HepG2 (cell line): ENCODE data around the gene CAMKMT. TPM values are rescaled to one million over a fixed set of nuclear protein-coding genes. Genes with fewer than 3 reads are reported as not detected.

ENCODE experiments used
- ATAC-seq: fragments of 200-7000 bp; cut with Tn5 transposase; 3 replicates; pipeline ENCODE4 v1.9.1; 2020; ENCODE audit warnings: mild to moderate bottlenecking, moderate library complexity
- BruUV-seq: library from RNA; stranded (reverse); fragments of 400-500 nt; replicated peaks from 2 replicates; lab custom pipeline; 2021; lab: Mats Ljungman, UMichigan
- CTCF ChIA-PET: fragments of 300-600 bp; formaldehyde crosslinking; extraction: SDS; loops from one replicate; lab custom pipeline; 2021; ENCODE audit warnings: low total read pairs, inconsistent platforms, low intra/inter-chr PET ratio; lab: Yijun Ruan, JAX
- POLR2A ChIA-PET: fragments of 350-600 bp; sonication (Branson Sonifier 250); formaldehyde crosslinking; loops from one replicate; lab custom pipeline; 2020; ENCODE audit warnings: antibody characterized with exemption, inconsistent platforms; lab: Yijun Ruan, JAX
- DNase-seq: peaks from one replicate; pipeline ENCODE4 v3.0.0-alpha.2; 2015; ENCODE audit warnings: low spot score
- FAIRE-seq: peaks from 3 replicates; lab custom pipeline; 2011; peaks lifted over from hg19 to GRCh38; lab: Jason Lieb, UNC
- H2AFZ ChIP-seq: one replicate; pipeline ENCODE4 v1.6.1; 2011; ENCODE audit warnings: low read length, inconsistent platforms
- H3K27ac ChIP-seq: fragments of 300-600 bp; 3 replicates; pipeline ENCODE4 v1.8.0; 2011; ENCODE audit warnings: mixed run types, mild to moderate bottlenecking, mixed read lengths, low read length, inconsistent platforms; ENCODE audit not compliant: insufficient read depth; ENCODE audit errors: extremely low read length
- H3K27me3 ChIP-seq, 2 experiments: fragments of 200-600 bp in 1 of 2; 2 replicates in 1 of 2; 3 replicates in 1 of 2; pipeline versions ENCODE4 v1.6.0 to v1.8.0; 2011; ENCODE audit warnings: low read length in 2 of 2, mild to moderate bottlenecking in 2 of 2, moderate library complexity in 2 of 2, inconsistent platforms in 1 of 2; ENCODE audit not compliant: insufficient read depth in 2 of 2, control insufficient read depth in 1 of 2
- H3K36me3 ChIP-seq, 2 experiments: fragments of 200-600 bp in 1 of 2; replicated peaks in 1 of 2; 2 replicates in 1 of 2; 3 replicates in 1 of 2; pipeline versions ENCODE4 v1.5.1 to v1.8.0; 2011; ENCODE audit warnings: low read length in 2 of 2, inconsistent platforms in 1 of 2; ENCODE audit not compliant: insufficient read depth in 2 of 2, control insufficient read depth in 1 of 2
- H3K4me1 ChIP-seq: 2 replicates; pipeline ENCODE4 v1.5.1; 2012; ENCODE audit warnings: low read length, inconsistent platforms; ENCODE audit not compliant: insufficient read depth
- H3K4me2 ChIP-seq: 2 replicates; pipeline ENCODE4 v1.6.0; 2011; ENCODE audit warnings: low read depth, low read length, inconsistent platforms
- H3K4me3 ChIP-seq, 3 experiments: fragments of 200-600 bp in 1 of 3; sonication (generic), shearing (Covaris generic) in 1 of 3; replicated peaks in 1 of 3; 2 replicates each; pipeline ENCODE4 v1.5.1; 2011 to 2016; ENCODE audit warnings: low read length in 3 of 3, inconsistent platforms in 2 of 3, low read depth in 2 of 3, mild to moderate bottlenecking in 2 of 3, control low read depth in 1 of 3, mixed read lengths in 1 of 3; ENCODE audit not compliant: insufficient read depth in 1 of 3
- H3K79me2 ChIP-seq: one replicate; pipeline ENCODE4 v1.6.1; 2011; ENCODE audit warnings: low read length, inconsistent platforms; ENCODE audit not compliant: insufficient read depth
- H3K9ac ChIP-seq: 2 replicates; pipeline ENCODE4 v1.6.0; 2011; ENCODE audit warnings: mild to moderate bottlenecking, low read depth, low read length, inconsistent platforms; ENCODE audit not compliant: insufficient read depth
- H3K9me3 ChIP-seq: 2 replicates; pipeline ENCODE4 v1.5.1; 2012; ENCODE audit warnings: mild to moderate bottlenecking, low read length
- H4K20me1 ChIP-seq: 2 replicates; pipeline ENCODE4 v1.6.0; 2011; ENCODE audit warnings: inconsistent platforms, mild to moderate bottlenecking, low read length, moderate library complexity; ENCODE audit not compliant: insufficient read depth
- EZH2 ChIP-seq: conservative IDR thresholded peaks from 2 replicates; pipeline ENCODE4 v1.6.1; 2012; ENCODE audit warnings: mild to moderate bottlenecking, low read depth, low read length, moderate library complexity
- HDAC1 ChIP-seq: sonication (generic); formaldehyde crosslinking; IDR thresholded peaks from 2 replicates; pipeline ENCODE4 v1.5.1; 2020; ENCODE audit warnings: mild to moderate bottlenecking, missing genetic modification reagents
- ZNF44 ChIP-seq: sonication (generic); formaldehyde crosslinking; IDR thresholded peaks from 2 replicates; pipeline ENCODE4 v1.5.1; 2020; ENCODE audit warnings: mild to moderate bottlenecking, missing genetic modification reagents
- ZNF550 ChIP-seq: sonication (generic); formaldehyde crosslinking; IDR thresholded peaks from 2 replicates; pipeline ENCODE4 v1.4.0; 2020; ENCODE audit warnings: mild to moderate bottlenecking, missing genetic modification reagents, borderline replicate concordance
- WGBS: methylation state at CpG from one replicate; pipeline ENCODE4 v1.1.6; 2017; ENCODE audit warnings: low lambda C conversion rate; 5-methylcytosine and 5-hydroxymethylcytosine counted together
- in situ Hi-C: cut with HindIII; loops from 2 replicates; pipeline ENCODE4 v1.10.0; 2017; ENCODE audit warnings: low pct_unique_long_range_greater_than_20kb; ENCODE audit not compliant: extremely low pct_ligation_motif_present
- intact Hi-C: fragments of 100-400 bp; cut with micrococcal nuclease; formaldehyde crosslinking; loops from one replicate; pipeline ENCODE4 v1.10.0; 2022; ENCODE audit not compliant: unreplicated experiment
- polyA plus RNA-seq, 8 experiments: library from polyadenylated mRNA; depleted of rRNA in 3 of 8; stranded (reverse) in 7 of 8; unstranded in 1 of 8; fragments of >200 nt; fragmentation: Illumina TruSeq in 4 of 8; extraction: Trizol in 4 of 8; gene quantifications; 2 replicates each; pipeline versions ENCODE4 v1.2.1 to v1.2.3, GENCODE V29; 2011 to 2016; ENCODE audit warnings: low read depth in 4 of 8, missing spikeins in 1 of 8, mixed read lengths in 1 of 8; ENCODE audit not compliant: insufficient read depth in 1 of 8
- total RNA-seq, 5 experiments: library from RNA; depleted of rRNA; stranded (reverse); fragments of >200 nt; fragmentation: Illumina TruSeq; extraction: Trizol; gene quantifications; 2 replicates each; pipeline ENCODE4 v1.2.3, GENCODE V29; 2016; ENCODE audit warnings: low read depth in 1 of 5
- TF ChIP-seq, protein P1 (sequence below), 2 experiments: sonication (generic) in 1 of 2; formaldehyde crosslinking in 1 of 2; IDR thresholded peaks; 2 replicates each; pipeline versions ENCODE4 v1.4.0 to v1.6.1; 2018 to 2020; ENCODE audit warnings: missing genetic modification reagents in 2 of 2, borderline replicate concordance in 1 of 2, low read depth in 1 of 2, mild to moderate bottlenecking in 1 of 2, missing biosample characterization in 1 of 2
- TF ChIP-seq, protein P2 (sequence below): sonication (generic); formaldehyde crosslinking; conservative IDR thresholded peaks from 2 replicates; pipeline ENCODE4 v1.4.0; 2020; ENCODE audit warnings: missing genetic modification reagents
- TF ChIP-seq, protein P3 (sequence below): IDR thresholded peaks from 2 replicates; pipeline ENCODE4 v1.6.1; 2012; ENCODE audit warnings: low read length, improper control_type of control experiment

Gene CAMKMT
- total and polyA plus RNA-seq, 2 of the 13 experiments (the other 11 are each of a cell fraction or from before 2014, with no cell fraction given) = 6.9 to 20.8 TPM

DNA sequence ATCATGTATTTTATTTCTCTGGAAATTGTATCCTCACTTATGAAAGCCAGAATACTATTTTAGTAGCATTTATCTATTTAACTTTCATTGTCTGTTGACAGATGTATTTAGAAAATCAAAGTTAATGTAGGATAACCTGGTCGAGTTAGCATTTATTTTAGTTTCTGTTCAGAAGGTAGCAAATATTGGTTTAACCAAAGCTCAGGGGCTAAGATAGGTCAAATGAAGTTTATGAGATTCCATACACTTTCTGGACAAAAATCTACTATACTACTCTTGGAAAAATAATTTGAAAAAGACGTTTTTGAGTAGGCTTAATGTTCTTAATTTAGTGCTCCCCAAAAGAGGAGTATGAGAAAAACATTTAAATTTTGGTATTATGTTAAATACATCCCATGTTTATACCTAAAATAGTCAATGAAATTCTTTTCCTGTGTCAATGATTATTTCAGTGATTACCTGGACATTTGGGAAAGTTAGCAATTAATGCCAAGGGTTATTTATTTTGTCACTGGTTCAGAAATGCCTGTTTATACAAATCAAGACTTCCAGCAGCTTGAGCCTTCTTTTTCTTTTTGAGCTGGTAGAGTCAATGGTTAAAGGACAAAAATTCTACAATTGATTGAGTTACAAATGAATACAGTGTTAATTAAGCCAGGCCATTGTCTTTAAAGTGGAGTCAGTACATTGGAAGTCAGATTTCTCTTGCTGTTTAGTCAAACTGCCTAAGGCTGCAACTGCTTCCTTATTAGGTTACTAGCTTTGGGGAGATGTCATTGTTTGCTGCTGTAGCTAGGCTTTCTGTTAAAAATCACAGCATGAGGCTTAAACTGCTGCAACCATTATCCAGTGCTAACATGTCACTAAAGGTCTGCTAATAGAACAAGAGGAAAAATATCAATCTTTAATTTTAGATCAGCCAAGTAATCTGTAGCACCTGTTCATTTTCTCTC, 182.3 kb downstream of the CAMKMT start:
- no TSS peak for BruUV-seq

More for the DNA sequence above, 182.3 kb downstream of the CAMKMT start:
- ATAC-seq = no peak
- H3K4me3 ChIP-seq = no peak overlapping the region
- H3K27me3 ChIP-seq = no peaks in the 10 kb centered on the region
- in situ Hi-C loops = no loop called here
- no peaks in the 10 kb centered on the region for H3K79me2 ChIP-seq
- TF ChIP-seq EZH2 = no peak
- TF ChIP-seq, protein P1, sequence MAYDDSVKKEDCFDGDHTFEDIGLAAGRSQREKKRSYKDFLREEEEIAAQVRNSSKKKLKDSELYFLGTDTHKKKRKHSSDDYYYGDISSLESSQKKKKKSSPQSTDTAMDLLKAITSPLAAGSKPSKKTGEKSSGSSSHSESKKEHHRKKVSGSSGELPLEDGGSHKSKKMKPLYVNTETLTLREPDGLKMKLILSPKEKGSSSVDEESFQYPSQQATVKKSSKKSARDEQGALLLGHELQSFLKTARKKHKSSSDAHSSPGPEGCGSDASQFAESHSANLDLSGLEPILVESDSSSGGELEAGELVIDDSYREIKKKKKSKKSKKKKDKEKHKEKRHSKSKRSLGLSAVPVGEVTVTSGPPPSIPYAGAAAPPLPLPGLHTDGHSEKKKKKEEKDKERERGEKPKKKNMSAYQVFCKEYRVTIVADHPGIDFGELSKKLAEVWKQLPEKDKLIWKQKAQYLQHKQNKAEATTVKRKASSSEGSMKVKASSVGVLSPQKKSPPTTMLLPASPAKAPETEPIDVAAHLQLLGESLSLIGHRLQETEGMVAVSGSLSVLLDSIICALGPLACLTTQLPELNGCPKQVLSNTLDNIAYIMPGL (CRISPR knock-in tag; IDR thresholded peaks at IDR 0.05; ENCODE audit: borderline replicate concordance in 1 of 2, low read depth in 1 of 2) = no peak
- no peak for TF ChIP-seq ZNF550 (CRISPR knock-in tag)
- TF ChIP-seq, protein P2, sequence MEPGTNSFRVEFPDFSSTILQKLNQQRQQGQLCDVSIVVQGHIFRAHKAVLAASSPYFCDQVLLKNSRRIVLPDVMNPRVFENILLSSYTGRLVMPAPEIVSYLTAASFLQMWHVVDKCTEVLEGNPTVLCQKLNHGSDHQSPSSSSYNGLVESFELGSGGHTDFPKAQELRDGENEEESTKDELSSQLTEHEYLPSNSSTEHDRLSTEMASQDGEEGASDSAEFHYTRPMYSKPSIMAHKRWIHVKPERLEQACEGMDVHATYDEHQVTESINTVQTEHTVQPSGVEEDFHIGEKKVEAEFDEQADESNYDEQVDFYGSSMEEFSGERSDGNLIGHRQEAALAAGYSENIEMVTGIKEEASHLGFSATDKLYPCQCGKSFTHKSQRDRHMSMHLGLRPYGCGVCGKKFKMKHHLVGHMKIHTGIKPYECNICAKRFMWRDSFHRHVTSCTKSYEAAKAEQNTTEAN (CRISPR knock-in tag) = no peak
- no peak for TF ChIP-seq HDAC1
- TF ChIP-seq, protein P3, sequence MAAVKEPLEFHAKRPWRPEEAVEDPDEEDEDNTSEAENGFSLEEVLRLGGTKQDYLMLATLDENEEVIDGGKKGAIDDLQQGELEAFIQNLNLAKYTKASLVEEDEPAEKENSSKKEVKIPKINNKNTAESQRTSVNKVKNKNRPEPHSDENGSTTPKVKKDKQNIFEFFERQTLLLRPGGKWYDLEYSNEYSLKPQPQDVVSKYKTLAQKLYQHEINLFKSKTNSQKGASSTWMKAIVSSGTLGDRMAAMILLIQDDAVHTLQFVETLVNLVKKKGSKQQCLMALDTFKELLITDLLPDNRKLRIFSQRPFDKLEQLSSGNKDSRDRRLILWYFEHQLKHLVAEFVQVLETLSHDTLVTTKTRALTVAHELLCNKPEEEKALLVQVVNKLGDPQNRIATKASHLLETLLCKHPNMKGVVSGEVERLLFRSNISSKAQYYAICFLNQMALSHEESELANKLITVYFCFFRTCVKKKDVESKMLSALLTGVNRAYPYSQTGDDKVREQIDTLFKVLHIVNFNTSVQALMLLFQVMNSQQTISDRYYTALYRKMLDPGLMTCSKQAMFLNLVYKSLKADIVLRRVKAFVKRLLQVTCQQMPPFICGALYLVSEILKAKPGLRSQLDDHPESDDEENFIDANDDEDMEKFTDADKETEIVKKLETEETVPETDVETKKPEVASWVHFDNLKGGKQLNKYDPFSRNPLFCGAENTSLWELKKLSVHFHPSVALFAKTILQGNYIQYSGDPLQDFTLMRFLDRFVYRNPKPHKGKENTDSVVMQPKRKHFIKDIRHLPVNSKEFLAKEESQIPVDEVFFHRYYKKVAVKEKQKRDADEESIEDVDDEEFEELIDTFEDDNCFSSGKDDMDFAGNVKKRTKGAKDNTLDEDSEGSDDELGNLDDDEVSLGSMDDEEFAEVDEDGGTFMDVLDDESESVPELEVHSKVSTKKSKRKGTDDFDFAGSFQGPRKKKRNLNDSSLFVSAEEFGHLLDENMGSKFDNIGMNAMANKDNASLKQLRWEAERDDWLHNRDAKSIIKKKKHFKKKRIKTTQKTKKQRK = no peak
- no peak for TF ChIP-seq ZNF44 (CRISPR knock-in tag)
- no peaks in the 10 kb centered on the region for H3K9me3 ChIP-seq
- H4K20me1 ChIP-seq = no peaks in the 10 kb centered on the region
- no peak overlapping the region for H3K27ac ChIP-seq
- ChIA-PET CTCF (no interaction called here), POLR2A (no interaction called here)
- H3K4me2 ChIP-seq = no peak overlapping the region
- H3K36me3 ChIP-seq = no peaks in the 10 kb centered on the region
- H3K9ac ChIP-seq = no peak overlapping the region
- FAIRE-seq = no peak
- intact Hi-C loops = no loop called here
- no peak overlapping the region for H2AFZ ChIP-seq
- H3K4me1 ChIP-seq = 0 out of 2 replicates have a peak, but pooled peaks cover 7% of the 10 kb centered on the region
- 46% methylated on average over 2 of the region's 2 CpGs for WGBS
- no peak for DNase-seq
